HG03378 (cell line): ENCODE data around the gene THEM4.
"Not testable (repeated sequence)": the region's sequence is repeated elsewhere in the genome, so short reads cannot be mapped to it uniquely, and the experiment has no call there.

Experiments
- ATAC-seq: cut with Tn5 transposase; IDR thresholded peaks from one replicate; pipeline ENCODE4 v1.9.1; 2021; ENCODE audit warnings: mild to moderate bottlenecking, moderate library complexity; ENCODE audit not compliant: unreplicated experiment

Gene THEM4

DNA sequence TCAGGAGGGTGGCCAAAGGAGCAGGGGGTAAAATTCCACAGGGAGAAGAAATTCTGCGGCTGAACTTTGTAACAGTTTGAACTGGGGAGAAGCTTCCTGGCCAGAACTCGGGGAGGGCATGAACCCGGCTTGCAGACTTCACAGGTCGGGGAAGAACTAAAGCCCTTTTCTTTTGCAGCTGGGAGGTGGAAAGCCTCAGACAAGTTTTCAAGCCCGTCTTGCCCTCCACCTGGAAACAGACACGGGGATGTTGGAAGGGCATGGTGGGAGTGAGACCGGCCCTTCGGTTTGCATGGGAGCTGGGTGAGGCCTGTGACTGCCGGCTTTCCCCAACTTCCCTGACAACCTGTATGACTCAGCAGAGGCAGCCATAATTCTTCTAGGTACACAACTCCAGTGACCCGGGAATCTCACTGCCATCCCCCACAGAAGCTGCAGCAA lies 11.3 kb downstream of the THEM4 start:
- ATAC-seq: no peak

DNA sequence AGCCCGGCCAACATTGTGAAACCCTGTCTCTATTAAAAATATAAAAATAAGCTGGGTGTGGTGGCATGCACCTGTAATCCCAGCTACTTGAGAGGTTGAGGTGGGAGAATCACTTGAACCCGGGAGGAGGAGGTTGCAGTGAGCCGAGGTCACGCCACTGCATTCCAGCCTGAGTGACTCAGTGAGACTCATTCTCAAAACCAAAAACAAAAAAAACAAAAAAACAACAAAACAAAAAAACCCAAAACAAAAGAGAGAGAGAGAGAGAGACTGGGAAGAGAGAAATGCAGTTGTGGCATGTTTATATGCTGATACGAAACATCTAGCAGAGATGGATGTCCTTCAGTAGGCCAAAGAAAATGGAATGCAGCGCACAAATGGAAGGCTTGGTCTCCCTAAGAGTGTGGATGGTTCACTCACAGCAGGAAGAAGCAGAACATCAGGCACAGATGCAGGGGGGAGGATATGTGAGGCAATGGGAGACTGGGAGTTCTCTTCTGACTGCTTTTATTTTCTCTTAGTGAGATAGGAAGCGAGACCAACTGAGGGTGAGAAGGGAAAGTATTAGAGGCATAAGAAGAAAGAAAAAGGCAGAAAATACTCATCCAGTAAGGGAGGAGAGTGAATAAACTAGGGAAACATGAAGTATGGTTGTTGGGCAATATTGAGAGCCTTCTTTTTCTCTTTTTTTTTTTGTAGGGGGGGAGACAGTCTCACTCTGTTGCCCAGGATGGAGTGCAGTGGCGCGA lies 16.0 kb downstream of the THEM4 start:
- ATAC-seq: no peak

DNA sequence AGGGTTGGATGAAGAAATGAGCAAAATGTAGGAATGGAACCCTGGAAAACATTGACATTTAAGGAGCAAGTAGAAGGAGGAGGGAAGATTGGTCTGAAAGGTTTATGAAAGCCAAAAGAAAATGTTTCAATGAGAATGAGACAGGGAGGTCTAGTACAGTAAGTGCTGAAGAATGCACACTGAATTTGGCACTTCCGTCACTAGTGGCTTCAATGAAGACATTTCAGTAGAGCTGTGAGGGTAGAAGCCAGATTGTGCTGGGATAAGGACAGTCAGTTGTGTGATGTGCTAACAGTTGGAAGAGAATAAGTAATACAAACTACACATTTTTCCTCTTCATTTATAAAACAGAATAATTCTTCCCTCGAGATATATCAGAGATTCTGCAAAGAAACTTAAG lies 17.1 kb downstream of the THEM4 start:
- ATAC-seq: no peak

DNA sequence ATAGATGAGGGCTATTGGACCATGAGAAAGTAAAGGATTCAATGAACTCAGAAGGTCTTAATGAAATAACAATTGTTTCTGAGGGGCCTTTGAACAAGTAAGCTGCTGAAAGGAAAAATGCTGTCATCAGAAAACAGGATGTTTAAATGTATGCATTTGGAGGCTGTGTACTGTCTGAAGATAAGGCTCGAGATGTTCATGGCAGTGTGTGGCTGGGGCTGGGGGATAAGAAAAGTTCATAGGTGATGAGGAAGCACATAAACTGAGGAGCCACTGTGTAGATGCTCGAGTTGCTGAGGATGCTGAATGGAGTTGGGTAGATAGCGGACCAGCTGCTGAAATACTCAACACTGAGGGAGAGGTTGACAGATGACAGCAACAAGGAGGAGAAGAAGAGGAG lies 17.8 kb downstream of the THEM4 start:
- no peak for ATAC-seq

DNA sequence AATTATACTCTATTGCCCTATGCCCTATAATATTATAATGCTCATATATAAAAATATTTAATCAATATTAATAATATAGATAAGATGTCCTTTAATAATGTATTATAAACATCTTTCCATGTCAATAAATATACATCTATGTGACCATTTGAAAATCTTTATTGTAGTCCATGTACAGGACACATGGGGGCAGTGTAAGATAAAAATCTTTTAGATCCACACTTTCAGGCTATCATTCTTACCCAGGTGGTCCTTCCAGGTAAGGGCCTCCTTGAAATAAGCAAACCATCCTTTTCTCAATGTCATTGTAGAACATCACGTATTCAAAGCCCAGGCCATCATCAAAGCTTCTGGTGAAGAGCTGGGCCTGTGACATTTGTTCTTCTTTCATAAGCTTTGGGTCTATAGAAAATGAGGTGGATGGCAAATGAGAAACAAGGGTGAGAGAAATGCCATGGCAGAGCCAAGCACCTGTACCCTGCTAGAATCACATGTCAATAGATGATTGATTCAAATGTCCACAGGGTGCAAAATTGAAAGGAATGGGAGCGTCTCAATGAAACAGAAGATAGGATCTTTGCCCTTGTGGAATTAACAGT lies 20.2 kb downstream of the THEM4 start:
- ATAC-seq: no peak

DNA sequence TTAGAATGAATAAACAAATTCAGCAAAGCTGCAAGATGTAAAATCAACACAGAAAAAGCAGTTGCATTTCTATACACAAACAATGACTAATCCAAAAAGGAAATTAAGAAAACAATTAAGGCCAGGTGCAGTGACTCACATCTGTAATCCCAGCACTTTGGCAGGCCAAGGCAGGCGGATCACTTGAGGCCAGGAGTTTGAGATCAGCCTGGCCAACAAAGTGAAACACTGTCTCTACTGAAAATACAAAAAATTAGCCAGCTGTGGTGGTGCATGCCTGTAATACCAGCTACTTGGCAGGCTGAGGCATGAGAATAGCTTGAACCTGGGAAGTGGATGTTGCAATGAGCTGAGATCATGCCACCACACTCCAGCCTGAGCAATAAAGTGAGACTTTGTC lies 22.3 kb downstream of the THEM4 start:
- ATAC-seq: no peak

DNA sequence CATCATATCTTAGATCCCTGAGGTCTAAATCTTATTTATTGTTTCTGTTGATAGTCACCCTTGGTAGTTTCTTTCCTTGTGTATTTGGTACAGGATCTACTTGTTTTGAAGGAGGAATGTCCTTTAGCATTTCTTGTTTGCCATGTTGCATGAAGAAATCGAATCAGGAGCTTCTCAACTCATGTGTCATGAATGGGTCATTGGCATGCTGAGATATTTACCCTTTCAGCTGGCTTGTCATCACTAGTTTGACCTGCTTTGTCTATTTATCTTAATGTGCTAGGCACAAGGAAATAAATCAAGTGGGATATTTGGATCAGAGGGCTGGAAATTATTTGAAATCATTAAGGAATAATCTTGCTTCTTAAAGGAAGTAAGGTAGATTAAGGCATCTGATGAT lies 23.8 kb downstream of the THEM4 start:
- ATAC-seq: no peak

DNA sequence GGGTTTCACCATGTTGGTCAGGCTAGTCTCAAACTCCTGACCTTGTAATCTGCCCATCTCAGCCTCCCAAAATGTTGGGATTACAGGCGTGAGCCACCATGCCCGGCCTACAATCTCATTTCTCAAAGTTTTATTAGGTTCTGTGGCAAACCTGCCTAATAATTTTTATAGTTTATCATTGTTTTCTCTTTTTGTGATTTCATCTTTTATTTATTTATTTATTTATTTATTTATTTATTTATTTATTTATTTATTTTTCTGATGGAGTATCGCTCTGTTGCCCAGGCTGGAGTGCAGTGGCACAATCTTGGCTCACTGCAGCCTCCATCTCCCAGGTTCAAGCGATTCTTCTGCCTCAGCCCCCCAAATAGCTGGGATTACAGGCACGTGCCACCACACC lies 24.4 kb downstream of the THEM4 start:
- ATAC-seq: not testable (repeated sequence)

DNA sequence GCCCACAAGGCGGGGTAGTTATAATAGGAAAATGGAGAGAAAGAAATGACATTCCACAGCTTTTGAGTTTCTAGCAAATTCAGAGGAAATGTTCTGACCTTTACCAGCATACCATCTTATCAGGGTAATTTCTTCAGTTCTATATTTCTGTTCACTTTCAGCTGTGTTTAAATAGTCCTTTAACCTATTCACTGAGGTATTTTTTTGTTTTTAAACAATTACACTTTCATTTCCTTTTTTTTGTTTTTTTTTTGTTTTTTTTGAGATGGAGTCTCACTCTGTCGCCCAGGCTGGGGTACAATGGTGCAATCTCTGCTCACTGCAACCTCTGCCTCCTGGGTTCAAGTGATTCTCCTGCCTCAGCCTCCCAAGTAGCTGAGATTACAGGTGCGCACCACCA lies 24.9 kb downstream of the THEM4 start:
- not testable (repeated sequence) for ATAC-seq

DNA sequence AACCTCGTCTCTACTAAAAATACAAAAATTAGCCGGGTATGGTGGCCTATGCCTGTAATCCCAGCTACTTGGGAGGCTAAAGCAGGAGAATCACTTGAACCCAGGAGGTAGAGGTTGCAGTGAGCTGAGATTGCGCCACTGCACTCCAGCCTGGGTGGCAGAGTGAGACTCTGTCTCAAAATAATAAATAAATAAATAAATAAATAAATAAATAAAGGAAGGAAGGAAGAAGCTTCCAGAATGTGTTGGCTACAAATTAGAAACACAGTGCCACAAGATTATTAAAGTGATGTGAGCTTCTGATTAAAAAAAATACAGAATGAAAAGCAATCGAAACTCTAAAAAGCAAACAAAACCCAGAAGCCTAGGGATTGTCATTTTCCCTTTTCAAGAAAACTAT lies 25.4 kb downstream of the THEM4 start:
- ATAC-seq: not testable (repeated sequence)

DNA sequence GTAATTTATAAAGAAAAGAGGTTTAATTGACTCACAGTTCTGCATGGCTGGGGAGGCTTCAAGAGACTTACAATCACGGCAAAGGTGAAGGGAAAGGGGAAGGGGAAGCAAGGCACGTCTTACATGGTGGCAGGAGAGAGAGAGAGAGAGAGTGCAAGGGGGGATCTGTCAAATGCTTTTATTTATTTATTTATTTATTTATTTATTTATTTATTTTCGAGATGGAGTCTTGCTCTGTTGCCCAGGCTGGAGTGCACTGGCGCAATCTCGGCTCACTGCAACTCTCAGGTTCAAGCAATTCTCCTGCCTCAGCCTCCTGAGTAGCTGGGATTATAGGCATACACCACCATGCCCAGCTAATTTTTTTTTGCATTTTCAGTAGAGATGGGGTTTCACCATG lies 26.4 kb downstream of the THEM4 start:
- ATAC-seq: not testable (repeated sequence)

DNA sequence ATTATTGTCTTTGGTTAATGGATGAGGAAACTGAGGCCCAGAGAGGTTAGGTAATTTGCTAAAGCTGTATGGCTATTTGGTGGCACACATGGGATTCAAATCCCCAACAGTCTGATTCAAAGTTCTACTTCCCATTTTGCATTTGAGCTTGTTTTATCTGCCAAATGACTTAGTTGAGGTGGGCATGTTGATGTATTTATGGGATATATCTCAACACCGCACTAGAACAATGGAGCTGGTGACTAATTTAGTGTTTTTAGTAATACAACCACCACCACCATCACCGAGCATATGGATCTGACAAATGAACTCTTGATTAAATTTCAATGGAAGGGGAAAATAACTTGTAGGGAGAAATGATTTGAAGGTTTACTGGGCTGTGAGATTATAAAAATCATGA lies 26.8 kb downstream of the THEM4 start:
- no peak for ATAC-seq

DNA sequence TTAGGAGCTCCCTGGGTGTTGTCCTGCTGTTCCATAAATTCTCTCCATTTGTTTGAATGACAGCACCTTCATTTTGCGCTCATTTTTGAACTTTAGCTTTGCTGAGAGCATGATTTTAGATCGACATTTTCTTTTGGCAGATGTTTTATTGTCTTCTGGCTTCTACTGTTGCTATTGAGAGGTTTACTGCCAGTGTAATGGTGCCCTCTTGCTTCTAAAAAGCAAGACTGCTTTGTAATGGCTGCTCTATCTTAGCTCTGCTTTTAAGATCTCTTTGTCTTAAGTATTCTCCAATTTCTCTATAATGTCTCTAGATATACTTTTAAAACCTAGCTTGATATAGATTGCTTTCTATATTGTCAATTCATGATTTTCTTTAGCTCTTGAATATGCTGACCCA lies 27.8 kb downstream of the THEM4 start:
- no peak for ATAC-seq

DNA sequence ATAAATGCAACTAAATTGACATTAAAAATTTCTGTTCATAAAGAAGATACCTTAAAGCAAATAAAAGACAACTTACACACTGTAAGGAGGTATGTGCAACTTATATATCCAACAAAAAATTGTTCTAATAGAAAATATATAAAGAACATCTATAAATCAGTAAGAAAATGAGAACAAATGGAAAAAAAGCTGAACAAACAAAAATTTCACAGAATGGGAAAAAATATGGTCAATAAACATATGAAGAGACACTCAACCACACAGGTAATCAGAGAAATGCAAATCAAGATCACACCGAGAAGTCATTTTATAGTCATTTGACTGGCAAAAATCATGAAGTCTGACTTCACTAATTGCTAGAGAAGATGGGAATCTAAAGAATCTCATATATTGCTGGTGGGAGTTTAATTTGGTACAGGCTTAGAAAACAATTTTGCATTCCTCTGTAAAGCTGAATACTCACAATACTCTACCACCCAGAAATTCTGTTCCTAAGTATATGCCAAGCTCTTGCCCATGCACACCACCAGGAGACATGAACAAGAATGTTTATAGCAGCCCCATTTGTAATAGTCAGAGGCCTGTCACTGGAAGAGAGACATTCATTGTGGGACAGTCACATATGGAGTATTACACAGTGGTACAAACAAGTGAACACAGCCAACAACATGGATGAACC lies 33.8 kb downstream of the THEM4 start:
- ATAC-seq: no peak

DNA sequence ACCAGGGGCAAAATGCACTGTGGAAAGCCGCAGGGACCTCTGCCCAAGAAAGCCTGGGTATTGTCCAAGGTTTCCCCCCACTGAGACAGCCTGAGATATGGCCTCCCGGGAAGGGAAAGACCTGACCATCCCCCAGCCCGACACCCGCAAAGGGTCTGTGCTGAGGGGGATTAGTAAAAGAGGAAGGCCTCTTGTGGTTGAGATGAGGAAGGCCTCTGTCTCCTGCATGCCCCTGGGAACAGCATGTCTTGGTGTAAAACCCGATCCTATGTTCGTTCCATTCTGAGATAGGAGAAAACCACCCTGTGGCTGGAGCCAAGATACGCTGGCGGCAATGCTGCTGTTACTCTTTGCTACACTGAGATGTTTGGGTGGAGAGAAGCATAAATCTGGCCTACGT lies 36.5 kb downstream of the THEM4 start:
- ATAC-seq: not testable (repeated sequence)

DNA sequence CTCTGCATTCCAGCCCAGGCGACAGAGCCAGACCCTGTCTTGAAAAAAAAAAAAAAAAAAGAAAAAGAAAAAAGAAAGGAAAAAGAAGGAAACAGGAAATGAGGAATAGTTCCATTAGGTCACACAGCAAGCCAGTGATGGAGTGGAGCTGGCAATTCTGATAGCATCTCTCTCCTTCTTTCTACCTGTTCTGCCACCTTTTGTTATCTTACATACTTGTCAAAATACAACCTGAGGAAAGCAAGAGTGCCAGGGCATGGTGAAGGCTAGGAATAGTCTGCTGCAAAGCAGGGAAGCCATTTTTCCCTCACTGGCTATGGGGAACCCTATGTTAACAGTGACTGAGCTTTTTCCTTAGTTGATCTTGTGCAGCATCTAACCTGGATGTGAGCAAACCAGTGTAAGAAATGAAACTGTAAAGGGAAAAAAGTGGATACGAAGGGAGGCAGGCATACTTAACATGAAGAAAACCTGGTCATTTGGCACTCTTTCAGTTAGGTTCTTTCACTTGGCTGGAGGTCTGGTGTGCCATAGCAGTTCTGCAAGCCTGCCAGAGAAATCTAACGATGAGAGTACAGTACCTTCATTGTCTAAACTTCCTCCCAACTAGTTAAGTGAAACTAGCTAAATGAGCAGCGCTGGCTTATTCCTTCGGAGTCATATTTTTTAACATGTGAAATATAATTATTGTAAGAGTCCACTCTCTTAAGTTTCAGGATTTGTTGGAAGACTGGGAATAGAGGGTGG lies 37.9 kb downstream of the THEM4 start:
- ATAC-seq: no peak

DNA sequence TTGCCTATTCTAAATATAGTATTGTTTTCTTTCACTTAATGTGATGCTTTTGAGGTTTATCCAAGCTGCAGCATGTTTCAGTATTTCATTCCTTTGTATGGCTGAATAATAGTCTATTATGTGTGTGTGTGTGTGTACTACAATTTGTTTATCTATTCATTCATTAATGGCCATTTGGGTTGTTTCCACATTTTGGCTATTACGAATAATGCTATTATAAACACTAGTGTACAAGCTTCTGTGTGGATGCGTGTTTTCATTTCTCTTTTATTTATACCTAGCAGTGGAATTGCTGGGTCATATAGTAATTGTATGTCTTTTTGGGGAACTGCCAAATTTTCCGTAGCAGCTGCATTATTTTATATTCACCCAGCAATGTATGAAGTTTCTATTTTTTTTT lies 40.8 kb downstream of the THEM4 start:
- ATAC-seq: no peak

DNA sequence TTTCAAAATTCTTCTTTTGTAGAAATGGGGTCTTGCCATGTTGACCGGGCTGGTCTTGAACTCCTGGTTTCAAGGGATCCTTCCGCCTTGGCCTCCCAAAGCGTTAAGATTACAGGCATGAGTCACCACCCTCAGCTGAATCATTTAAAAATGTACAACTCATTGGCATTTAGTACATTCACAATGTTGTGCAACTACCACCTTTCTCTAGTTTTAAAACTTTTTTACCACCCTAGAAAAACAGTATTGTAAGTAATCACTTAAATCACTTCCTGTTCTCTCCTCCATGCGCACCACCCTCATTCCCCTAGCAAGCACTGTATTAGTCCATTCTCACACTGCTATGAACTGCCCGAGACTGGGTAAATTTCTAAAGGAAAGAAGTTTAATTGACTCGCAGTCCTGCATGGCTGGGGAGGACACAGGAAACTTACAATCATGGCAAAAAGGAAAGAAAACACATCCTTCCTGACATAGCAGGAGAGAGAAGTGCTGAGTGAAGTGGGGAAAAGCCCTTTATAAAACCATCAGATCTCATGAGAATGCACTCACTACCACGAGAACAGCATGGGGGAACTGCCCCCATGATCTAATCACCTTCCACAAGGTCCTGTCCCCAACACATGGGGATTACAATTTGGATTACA lies 41.4 kb downstream of the THEM4 start:
- ATAC-seq: no peak

DNA sequence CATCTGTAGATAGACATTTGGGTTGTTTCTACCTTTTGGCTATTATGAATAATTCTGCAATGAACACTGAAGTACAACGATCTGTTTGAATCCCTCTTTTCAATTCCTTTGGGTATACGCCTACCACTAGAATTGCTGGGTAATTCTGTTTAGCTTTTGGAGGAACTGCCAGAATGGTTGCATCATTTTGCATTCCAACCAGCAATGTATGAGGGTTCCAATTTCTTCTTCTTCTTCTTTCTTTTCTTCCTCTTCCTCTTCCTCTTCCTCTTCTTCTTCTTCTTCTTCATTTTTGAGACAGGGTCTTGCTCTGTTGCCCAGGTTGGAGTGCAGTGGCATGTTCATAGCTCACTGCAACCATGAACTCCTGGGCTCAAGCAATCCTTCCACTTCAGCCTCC lies 42.0 kb downstream of the THEM4 start:
- ATAC-seq: no peak

DNA sequence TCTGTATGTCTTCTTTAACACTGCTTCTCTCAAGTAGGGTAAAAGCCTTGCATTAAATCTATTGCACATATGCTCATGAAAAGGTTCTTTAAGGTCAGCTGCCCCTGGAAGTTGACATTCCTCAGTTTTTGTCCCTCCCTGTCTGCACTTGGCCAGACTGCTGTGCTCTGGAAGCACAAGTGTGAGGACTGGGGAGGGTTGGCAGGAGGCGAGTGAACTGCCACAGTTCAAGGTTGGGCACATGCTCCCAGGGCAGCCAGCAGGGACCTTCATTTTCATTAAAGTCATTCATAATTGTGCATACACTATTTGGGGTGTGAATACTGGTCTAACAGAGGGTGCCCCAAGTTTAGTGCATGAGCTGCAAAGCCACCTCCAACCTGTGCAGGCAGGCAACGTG lies 44.9 kb downstream of the THEM4 start:
- no peak for ATAC-seq

DNA sequence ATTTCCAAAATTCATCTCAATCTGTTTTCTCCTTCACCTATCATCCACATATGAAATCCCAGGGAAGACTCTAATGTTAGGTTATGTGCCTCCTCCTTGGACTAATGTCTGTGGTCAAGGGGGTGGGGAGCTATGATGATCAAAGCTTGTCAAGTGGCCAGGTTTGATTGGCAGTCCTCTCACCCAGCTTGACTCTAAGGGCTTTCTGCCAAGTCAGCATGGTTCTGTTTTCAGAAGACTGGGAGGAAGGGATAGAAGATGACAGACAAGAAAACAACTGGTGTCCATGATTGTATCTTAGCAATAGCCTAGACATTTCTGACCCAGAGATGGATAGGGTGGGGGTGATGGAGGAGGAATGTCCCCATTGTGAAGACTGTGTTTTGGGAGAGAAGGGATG lies 46.7 kb downstream of the THEM4 start:
- ATAC-seq: no peak
